Raji (cell line): ENCODE measurements around the gene EME2.

Source experiments
- POLR2A ChIP-seq: IDR thresholded peaks from 2 replicates; pipeline ENCODE4 v1.6.1; 2011; ENCODE audit warnings: low read depth, low read length, control low read depth; ENCODE audit not compliant: insufficient read depth

EME2 gene

DNA sequence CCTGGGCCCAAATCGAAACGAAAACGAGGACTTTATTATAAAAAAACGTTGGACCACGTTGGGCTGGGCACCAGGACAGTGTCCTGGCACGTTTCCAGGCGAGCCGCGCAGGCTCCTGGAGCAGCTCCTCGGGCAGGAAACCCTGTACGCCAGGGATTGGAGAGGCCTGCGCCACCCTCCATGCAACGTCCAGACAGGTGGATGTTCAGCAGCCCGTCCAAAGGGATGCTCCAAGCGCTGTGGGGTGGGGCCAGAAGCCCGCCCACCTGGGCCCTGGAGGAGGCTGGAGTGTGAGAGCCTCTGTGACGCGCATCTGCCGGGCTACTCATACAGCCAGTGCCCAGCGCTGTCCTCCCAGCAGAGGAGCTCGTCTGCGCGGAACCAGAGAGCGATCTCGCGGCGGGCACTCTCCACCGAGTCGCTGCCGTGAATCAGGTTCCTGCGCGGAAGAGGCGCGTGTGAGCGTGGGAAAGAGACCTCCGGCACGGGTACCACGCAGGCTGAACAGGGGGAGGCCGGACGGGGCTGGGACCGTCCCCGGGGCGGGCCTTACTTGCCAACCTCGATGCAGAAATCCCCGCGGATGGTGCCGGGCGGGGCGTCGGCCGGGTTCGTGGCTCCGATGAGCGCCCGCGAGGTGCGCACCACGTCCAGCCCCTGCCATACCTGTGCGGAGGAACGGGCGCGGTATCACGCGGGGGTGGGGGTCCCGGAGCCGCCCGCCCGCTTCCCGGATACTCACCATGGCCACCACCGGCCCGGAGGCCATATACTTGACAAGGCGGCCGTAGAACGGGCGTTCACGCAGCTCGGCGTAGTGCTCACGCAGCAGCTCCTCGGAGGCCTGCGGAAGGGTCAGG is 2.1 kb upstream of the EME2 start:
- no peak; the same call in 1 of the 2 replicates for TF ChIP-seq POLR2A

DNA sequence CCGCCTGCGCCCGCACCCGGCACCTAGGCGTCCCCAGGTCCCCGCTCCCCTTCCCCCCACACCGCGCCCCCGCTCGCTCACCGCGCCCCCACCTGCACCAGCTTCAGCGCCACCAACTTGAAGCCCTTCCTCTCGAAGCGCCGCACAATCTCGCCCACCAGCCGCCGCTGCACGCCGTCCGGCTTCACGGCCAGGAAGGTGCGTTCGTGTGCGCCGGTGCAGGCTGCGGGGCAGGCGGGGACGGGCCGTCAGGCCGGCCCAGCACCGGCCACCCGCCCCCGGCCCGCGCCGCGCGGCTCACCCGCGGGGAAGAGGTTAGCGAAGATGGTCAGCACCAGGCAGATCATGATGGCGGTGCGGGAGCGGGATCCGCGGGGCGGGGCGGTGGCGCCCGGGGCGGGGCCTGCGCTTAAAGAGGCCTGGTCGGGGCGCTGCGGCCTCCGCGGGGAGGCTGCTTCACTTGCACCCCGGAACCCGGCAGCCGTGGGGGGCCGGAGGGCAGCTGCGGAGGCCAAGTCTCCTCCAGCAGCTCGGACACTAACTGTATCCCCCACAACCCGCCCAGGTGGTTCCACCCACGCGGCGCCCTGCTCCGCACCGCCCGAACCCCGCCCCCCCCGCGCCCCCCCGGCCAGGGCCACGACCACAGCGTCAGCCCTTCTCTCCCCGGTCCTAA is 1.3 kb upstream of the EME2 start, which contains the start of gene NME3:
Gene NME3 (minus strand): TSS at position 356 of the 676 bp plus-strand sequence. CDS start 9 bp downstream, at position 347.
- peak; percentile 64 for TF ChIP-seq POLR2A

DNA sequence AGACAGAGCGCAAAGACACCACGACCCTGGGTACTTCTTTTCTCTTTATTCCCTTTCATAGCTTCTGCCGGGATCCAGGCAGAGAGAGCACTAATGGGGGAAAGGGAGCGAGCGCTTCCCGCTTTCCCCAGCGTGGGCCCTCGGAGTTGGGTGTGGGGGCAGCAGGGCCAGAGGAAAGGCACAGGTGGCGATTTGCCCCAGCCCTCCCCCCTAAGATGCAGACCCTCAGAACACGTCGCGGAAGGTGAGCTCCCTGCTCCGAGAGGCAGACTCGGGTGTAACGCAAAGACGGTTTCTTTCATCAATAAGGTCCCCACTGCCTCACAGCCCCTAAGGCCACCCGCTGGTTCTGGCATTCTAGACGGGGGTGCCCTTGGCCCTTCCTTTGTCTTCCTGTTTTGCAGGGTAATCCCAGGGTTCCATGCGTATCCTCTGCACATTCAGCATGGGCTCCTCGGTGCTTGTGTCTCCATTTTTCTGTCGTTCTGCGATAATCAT is 697 bp upstream of the EME2 start:
- TF ChIP-seq POLR2A = no peak

DNA sequence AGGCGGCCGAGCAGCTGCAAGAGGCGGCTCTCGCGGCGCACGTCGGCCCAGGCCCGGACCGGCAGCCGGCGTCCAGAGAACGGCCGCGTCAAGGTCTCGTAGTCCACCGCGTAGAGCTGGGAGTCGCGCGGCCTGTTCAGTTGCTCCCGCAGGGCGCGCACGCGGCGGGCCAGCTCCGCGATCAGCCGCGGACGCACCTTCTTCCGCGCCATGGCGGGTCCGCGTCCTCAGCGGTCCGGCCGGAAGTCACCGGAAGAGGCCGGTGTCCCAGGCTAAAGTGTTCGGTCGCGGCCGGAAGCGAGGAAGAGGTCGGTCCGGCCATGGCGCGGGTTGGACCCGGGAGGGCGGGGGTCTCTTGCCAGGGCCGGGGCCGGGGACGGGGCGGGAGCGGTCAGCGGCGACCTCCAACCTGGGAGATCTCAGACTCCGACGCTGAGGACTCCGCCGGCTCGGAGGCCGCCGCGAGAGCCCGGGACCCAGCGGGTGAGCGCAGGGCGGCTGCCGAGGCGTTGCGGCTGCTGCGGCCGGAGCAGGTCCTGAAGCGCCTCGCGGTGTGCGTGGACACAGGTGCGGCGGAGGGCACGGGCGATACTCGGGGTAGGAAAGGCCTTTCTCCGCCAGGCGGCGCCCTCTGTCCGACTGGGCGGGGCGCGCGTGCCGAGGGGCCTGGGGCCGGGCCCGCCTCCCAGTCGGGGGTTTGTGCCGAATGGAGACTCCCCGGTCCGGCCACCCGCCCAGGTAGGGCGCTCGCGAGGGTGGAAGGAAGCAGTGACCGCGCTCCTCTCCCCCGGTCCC is 495 bp downstream of the EME2 start, which contains the start of gene MRPS34:
Gene MRPS34 (minus strand): TSS at position 227 of the 795 bp plus-strand sequence. CDS start 15 bp downstream, at position 212.
- TF ChIP-seq POLR2A = peak; percentile 87

DNA sequence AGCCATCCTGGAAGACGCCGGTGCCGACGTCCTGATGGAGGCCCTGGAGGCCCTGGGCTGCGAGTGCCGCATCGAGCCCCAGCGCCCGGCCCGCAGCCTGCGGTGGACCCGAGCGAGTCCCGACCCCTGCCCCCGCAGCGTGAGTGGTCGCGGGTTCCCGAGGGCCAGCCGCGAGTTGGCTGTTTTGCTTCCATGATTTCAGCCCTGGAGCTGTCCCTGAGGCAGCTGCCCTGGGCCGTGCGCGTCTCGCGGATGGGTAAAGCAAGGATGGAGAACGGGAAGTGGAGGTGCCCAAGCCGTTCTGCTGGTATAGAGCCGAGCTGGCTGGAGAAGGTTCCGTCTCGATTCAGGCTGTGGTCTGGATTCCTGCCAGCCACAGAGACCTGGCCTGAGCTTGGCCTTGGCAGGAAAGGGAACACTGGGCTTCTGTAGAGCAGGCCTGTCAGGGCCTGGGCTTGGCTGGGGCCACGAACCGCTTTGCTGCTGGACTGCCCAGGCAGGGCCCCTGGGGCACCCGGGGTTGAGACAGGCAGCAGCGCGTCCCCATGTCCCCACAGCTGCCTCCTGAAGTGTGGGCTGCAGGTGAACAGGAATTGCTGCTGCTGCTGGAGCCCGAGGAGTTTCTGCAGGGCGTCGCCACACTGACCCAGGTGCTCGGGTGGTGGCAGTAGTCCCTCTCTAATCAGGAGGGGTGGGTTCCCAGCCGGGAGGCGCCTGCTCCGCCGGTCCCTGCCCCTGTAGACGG is 1.3 kb downstream of the EME2 start:
- no peak for TF ChIP-seq POLR2A

DNA sequence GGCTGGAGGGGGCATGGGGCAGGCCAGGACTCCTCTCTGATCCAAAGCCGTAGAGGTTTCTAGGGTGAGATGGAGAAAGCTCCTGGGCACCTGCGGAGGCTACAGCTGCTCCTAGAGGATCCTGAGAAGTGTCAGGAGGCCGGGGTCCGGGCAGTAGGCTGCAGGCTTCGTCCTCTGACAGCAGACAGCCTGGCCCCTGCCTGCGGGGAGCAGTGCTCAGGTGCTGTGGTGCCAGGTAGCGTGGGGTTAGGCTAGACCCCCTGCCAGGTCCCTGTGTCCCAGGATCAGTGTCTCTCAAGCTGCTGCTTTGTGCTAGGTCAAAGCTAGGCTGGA is 1.8 kb downstream of the EME2 start:
- TF ChIP-seq POLR2A = no peak

DNA sequence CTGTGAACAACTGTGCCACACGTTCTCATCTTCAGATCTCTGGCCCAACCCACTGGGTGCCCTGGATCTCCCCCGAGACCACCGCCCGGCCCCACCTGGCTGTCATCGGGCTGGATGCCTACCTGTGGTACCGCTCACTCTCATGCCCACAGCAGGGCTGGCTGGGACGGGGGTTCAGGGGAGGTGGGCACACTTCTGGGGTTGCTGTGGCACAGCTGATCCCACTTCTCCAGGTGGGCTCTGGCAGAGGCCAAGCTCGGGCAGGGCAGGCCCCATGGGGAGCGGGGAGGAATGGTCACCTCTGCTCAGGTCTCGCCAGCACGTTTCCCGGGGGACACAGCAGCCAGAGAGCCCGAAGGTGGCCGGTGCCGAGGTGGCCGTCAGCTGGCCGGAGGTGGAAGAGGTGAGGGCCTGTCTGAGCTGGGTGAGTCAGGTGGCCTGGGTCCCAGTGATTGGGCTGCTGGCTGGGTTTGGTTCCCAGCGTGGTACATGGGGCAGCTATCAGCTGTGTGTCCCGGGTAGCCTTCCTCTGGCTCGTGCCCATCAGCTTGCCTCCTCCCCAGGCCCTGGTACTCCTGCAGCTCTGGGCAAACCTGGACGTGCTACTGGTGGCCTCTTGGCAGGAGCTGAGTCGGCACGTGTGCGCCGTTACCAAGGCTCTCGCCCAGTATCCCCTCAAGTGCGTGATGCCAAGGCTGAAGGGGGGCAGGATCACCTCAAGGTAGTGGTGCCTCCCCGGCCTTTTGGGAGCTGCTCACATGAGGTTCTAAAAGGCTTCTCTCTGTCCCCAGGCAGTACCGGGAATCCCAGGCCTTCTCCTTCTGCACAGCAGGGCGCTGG is 2.6 kb downstream of the EME2 start:
- no peak for TF ChIP-seq POLR2A

DNA sequence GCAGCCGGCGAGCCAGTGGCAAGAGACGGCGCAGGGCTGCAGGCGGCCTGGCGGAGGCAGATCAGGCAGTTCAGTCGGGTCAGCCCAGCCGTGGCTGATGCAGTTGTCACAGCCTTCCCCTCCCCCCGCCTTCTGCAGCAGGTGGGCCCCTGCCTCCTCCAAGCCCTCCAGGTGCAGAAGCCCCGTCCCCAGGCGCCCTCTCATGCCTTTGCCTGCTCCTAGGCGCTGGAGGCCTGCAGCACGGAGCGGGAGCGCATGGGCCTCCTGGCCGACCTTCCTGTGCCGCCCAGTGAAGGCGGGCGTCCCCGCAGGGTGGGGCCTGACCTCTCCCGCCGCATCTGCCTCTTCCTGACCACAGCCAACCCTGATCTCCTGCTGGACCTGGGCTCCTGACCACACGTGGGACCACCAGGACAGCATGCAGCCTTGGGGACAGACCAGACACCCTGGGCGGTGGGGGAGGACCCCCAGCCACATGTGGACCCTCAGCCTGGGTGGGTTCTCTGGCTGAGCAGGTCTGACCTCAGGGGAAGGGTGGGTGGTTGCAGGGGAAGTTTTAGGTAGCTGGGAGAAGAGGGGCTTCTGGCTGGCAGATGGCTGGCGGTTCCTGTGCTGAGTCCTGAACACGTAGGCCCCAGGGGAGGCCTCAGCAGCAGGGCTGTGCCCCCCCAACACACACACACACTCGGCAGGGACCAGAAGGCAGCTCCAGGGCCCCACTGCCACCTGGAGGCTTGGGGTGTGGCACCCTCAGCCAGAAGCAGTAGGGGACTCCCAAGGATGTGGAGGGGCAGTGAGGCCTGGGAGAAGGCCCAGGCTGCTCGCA is 3.4 kb downstream of the EME2 start:
- TF ChIP-seq POLR2A = no peak

DNA sequence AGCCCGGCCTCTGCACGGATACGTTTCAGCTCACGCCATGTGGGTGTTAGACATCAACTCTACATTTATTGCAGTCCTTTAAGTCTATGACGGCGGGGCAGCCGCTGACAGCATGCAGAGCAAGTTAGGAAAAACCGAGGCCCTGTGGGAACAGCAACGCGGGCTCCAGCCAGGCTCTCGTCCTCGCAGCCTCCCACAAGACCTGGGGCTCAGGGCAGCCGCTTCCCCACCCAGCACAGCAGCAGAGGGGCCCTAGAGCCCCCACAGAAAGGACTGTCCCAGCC is 4.0 kb downstream of the EME2 start:
- no peak for TF ChIP-seq POLR2A

DNA sequence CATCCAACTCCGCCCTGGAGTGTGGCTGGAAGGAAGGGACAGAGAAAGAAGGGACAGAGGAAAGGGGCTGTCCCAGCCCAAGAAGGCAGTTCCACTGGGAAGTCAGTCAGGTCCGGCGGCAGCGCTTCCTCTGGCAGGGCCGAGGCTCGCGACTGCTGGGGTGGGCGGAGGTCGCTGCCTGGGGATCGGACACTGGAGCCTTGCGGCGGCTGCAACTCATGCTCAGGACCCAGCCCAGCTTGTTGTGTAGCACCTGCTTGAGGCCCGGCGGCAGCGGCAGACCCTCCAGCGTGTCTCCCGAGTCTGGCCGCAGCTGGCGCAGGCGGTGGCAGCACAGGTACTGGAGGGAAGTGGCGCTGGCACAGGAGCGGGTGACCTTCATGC is 4.4 kb downstream of the EME2 start:
- TF ChIP-seq POLR2A = no peak

DNA sequence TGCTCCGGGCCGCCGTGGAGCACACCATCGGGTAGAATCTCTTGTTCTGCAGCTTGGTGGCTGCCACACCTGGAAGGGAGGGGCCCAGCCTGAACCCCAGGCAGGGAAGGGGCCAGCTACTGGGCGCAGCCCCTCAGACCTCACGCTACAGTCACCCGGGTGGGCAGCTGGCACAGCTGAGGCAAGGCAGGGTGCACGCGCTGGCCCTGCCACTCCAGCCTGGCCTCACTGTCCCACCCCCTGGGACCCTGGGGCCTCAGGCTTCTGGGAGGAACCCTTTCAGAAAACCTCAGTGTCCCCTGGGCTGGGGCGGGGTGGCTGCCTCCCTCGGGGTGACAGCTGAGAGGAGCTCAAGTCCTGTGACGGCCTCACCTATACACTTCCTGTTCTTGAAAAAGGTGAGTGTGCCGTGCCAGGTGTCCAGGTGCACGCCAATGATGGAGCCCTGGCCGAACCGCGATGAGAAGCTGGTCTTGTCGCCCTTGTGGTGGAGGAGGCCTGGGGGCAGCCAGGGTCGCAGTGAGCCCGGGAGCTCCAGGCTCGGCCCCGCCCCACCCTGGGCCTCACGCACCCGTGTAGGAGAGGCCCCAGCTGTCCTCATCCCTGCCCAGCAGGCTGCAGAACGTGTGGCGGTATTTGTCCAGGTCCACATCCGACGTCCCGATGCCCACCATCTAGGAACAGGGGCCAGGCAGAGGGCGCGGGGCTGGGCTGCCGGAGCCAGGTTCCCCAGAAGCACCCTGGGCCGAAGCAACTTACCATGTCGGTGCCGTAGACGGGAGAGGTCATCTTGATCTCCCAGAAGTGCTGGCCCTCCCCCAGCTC is 5.0 kb downstream of the EME2 start:
- TF ChIP-seq POLR2A = peak; percentile 34; the same call in 1 of the 2 replicates
